Measurements from ENCODE around the gene BCL10.

Gene BCL10

DNA sequence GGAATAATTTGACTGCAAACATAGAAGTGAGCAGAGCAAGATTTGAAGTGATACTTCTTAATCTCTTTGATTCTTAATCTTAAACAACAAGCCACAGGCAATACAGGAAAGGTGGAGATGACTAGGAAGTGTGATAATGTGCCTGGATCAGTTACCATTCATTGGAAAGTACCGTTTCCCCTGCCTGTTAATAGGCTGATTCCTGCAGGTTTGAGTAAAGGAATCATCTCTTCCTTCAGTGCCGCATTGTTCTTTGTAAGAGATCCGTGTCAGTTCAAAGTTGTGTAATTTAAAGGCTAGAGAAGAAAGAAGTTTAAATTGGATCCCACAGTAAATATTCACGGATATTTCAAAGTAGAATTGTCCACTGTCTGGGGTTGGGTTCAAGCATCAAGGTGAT lies 43.5 kb upstream of the BCL10 start:
- Histone ChIP-seq H3K4me1 (ENCODE audit: insufficient read depth, low read length, poor library complexity, severe bottlenecking) (no peaks in the 10 kb centered on the region), H3K9me3 (ENCODE audit: insufficient read depth, low read depth, low read length) (no peaks in the 10 kb centered on the region), H3K36me3 (ENCODE audit: insufficient read depth, low read length) (no peaks in the 10 kb centered on the region), H4K20me1 (ENCODE audit: insufficient read depth, low read length, poor library complexity, severe bottlenecking) (no peaks in the 10 kb centered on the region), H3K79me2 (ENCODE audit: insufficient read depth, low read length) (no peaks in the 10 kb centered on the region), H3K4me2 (ENCODE audit: low read depth, low read length, poor library complexity, severe bottlenecking) (no peak overlapping the region), H3K9me2 (replicated peaks; ENCODE audit: low read depth, low read length) (no peaks in the 10 kb centered on the region), H3F3A (ENCODE audit: low read depth) (no peaks in the 10 kb centered on the region), H2AFZ (ENCODE audit: low read length) (no peak overlapping the region), H3K27me3 (ENCODE audit: insufficient read depth, low read length, poor library complexity, severe bottlenecking) (no peaks in the 10 kb centered on the region), H3K4me3 (ENCODE audit: low read length, poor library complexity, severe bottlenecking) (no peak overlapping the region), H3K9ac (ENCODE audit: low read depth, low read length, poor library complexity, severe bottlenecking) (no peak overlapping the region)
- TF ChIP-seq, protein P1, sequence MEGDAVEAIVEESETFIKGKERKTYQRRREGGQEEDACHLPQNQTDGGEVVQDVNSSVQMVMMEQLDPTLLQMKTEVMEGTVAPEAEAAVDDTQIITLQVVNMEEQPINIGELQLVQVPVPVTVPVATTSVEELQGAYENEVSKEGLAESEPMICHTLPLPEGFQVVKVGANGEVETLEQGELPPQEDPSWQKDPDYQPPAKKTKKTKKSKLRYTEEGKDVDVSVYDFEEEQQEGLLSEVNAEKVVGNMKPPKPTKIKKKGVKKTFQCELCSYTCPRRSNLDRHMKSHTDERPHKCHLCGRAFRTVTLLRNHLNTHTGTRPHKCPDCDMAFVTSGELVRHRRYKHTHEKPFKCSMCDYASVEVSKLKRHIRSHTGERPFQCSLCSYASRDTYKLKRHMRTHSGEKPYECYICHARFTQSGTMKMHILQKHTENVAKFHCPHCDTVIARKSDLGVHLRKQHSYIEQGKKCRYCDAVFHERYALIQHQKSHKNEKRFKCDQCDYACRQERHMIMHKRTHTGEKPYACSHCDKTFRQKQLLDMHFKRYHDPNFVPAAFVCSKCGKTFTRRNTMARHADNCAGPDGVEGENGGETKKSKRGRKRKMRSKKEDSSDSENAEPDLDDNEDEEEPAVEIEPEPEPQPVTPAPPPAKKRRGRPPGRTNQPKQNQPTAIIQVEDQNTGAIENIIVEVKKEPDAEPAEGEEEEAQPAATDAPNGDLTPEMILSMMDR (conservative IDR thresholded peaks at IDR 0.05; ENCODE audit: low read length) = no peak
- no peak for TF ChIP-seq EZH2phosphoT487 (IDR thresholded peaks at IDR 0.05; ENCODE audit: borderline replicate concordance)

DNA sequence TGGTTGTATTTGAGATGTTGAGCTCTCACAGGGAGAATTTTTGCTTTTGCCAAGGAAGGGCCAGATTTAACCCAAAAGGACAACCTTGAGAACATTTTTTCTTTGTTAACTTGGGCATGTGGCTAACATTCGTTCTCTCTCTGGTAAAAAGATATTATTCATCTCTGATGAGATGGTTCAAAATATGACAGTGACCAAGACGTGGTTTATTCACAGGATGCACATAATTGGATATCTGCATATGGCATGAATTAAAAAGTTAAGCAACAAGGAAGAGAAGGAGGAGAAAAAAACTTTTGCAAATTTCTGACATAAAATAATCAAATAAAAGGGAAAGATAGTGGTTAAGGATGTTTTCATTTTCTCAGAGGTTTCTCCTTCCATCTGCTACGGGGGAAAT lies 43.1 kb upstream of the BCL10 start:
- H3K36me3 ChIP-seq (ENCODE audit: insufficient read depth, low read length) = no peaks in the 10 kb centered on the region
- no peaks in the 10 kb centered on the region for H3F3A ChIP-seq (ENCODE audit: low read depth)
- H3K9ac ChIP-seq (ENCODE audit: low read depth, low read length, poor library complexity, severe bottlenecking) = no peak overlapping the region
- H3K4me1 ChIP-seq (ENCODE audit: insufficient read depth, low read length, poor library complexity, severe bottlenecking) = no peaks in the 10 kb centered on the region
- no peak overlapping the region for H3K4me2 ChIP-seq (ENCODE audit: low read depth, low read length, poor library complexity, severe bottlenecking)
- H3K4me3 ChIP-seq (ENCODE audit: low read length, poor library complexity, severe bottlenecking) = no peak overlapping the region
- H3K9me2 ChIP-seq (replicated peaks; ENCODE audit: low read depth, low read length) = no peaks in the 10 kb centered on the region
- no peaks in the 10 kb centered on the region for H3K79me2 ChIP-seq (ENCODE audit: insufficient read depth, low read length)
- TF ChIP-seq, protein P1 (conservative IDR thresholded peaks at IDR 0.05; ENCODE audit: low read length) = no peak
- no peak for TF ChIP-seq EZH2phosphoT487 (IDR thresholded peaks at IDR 0.05; ENCODE audit: borderline replicate concordance)
- H3K9me3 ChIP-seq (ENCODE audit: insufficient read depth, low read depth, low read length) = no peaks in the 10 kb centered on the region
- H2AFZ ChIP-seq (ENCODE audit: low read length) = no peak overlapping the region
- no peaks in the 10 kb centered on the region for H3K27me3 ChIP-seq (ENCODE audit: insufficient read depth, low read length, poor library complexity, severe bottlenecking)
- H4K20me1 ChIP-seq (ENCODE audit: insufficient read depth, low read length, poor library complexity, severe bottlenecking) = no peaks in the 10 kb centered on the region

DNA sequence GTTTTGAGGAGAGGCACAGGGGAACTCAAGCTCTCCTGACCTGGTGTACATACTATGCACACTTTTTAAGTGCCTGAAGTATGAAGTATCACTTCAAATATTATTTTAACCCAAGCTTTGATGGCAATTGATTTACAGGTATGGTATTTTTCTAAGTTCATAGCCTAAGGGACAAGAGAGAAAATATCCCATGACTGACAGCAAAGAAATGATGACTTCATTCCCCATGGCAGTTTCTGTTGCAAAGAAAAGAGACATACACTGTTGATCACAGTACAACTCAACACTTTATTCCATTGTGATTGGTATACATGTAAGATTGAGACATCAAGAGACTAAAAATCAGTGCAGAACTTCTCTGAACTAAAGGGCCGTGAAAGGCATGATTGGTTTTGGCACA lies 41.8 kb upstream of the BCL10 start:
- Histone ChIP-seq H3K4me2 (ENCODE audit: low read depth, low read length, poor library complexity, severe bottlenecking) (no peak overlapping the region), H3K4me1 (ENCODE audit: insufficient read depth, low read length, poor library complexity, severe bottlenecking) (no peaks in the 10 kb centered on the region), H3K9ac (ENCODE audit: low read depth, low read length, poor library complexity, severe bottlenecking) (no peak overlapping the region), H4K20me1 (ENCODE audit: insufficient read depth, low read length, poor library complexity, severe bottlenecking) (no peaks in the 10 kb centered on the region), H3K79me2 (ENCODE audit: insufficient read depth, low read length) (no peaks in the 10 kb centered on the region), H3K9me3 (ENCODE audit: insufficient read depth, low read depth, low read length) (no peaks in the 10 kb centered on the region), H3F3A (ENCODE audit: low read depth) (no peaks in the 10 kb centered on the region), H3K36me3 (ENCODE audit: insufficient read depth, low read length) (no peaks in the 10 kb centered on the region), H3K9me2 (replicated peaks; ENCODE audit: low read depth, low read length) (no peaks in the 10 kb centered on the region), H3K27me3 (ENCODE audit: insufficient read depth, low read length, poor library complexity, severe bottlenecking) (no peaks in the 10 kb centered on the region), H3K4me3 (ENCODE audit: low read length, poor library complexity, severe bottlenecking) (no peak overlapping the region), H2AFZ (ENCODE audit: low read length) (no peak overlapping the region)
- TF ChIP-seq EZH2phosphoT487 (IDR thresholded peaks at IDR 0.05; ENCODE audit: borderline replicate concordance) = no peak
- TF ChIP-seq, protein P1 (conservative IDR thresholded peaks at IDR 0.05; ENCODE audit: low read length) = no peak

All from Loucy (cell line).